Islet of Langerhans (tissue), 1 donor: Measurements from ENCODE around the gene MAS1L.

Experiments
- FAIRE-seq: peaks from one replicate; lab custom pipeline; 2011; peaks lifted over from hg19 to GRCh38; lab: Jason Lieb, UNC

MAS1L gene

DNA sequence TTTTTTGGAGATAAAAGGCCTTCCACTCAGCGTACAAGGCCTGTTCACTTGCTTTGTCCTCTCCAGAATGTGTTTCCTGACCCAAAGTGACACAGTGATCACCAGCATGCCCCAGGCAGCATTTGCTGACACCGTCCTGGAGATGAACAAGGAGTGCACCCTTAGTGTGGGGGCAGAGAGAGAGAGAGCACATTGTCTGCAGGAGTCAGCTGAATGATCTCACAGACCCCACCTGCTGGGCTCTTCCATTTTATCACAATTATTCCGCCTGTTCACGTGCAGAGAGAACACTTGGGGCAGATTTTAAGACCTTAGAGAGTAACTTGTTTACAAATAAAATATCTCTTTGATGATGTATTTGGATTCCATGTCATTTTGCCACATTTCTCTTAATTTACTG is 22.4 kb upstream of the MAS1L start:
- FAIRE-seq: no peak

DNA sequence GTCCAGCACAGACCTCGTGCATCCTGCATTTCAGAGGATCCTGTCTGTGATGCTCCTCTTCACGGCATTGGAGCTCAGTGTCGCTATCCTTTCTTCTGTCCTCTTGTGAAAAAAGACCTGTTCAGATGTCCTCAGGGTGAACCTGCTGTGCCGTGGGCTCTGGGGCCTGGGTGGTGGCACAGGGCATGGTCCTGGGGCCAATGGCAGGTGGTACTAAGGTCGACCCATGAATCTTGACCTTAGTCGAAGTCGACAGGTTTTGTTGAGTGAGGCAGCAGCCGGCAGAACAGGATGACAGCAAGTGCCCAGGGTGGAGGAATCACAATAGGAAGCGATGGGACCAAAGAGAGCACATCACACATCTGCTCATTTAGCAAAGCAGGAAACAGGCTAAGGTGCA is 22.0 kb upstream of the MAS1L start:
- no peak for FAIRE-seq

DNA sequence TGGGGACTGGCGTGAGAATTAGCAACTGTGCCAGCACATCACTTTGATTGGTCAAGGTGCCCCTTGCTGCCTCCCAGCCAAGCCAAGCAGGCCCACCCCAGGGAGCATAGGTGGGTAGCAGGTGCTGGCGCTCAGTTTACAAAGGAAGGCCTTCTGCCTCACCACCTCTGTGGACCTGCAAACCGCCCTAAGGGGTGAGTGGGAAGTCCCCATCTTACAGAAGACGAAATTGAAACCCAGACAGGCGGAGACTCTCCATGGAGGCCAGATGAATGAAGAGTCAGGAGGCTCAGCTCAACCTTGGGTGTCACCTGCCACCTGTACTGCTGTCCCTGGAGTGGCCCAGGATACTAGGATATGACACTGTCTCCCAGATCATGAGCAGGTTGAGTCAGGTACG is 21.5 kb upstream of the MAS1L start:
- no peak for FAIRE-seq

DNA sequence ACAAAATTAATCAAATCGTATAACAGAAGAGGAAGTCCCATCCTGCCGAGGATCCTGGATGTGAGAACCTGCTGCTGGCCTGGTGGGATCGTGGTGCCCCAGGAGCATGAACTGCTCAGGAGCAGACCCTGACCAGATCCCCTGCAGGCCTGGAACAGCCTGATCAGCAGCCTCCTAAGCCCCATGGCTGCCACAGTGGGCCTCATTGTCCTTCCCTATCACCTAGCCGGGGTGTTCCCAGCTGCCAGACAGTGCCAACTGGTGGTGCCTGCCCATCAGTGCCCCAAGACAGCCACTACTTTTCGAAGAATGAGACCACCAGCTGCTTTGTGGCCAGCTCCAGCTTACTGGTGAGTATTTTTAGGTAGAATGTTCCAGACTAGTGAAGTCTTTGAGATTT is 19.6 kb upstream of the MAS1L start:
- no peak for FAIRE-seq

DNA sequence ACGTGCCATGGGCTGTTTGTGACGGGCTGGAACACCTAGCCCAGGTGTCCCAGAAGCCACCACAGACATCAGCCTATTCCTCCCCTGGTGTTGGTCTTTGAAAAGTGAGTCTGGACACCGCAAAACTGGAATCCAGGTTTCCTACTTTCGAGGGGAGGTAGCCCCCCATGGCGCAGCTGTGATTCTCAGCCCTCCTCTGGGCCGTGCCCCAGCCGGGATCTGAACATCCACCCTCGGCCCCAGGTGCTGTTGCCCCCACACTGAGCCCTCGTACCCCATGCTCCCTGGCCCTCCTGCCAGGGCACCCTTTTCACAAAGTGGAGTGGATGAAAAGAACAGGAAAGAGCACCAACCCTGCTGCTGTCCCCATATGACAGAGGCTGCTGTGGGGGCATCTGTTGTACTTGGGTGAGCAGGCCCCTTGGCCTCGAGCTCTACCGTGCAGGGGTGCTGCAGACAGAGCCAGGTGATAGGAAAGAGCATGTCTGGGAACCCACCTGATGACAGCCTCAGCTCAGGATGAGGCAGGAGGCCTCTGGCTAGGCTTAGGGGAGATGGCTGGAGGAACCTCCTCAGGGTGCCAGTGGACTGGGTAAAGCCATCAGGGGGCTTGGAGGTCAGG is 18.8 kb upstream of the MAS1L start:
- no peak for FAIRE-seq

DNA sequence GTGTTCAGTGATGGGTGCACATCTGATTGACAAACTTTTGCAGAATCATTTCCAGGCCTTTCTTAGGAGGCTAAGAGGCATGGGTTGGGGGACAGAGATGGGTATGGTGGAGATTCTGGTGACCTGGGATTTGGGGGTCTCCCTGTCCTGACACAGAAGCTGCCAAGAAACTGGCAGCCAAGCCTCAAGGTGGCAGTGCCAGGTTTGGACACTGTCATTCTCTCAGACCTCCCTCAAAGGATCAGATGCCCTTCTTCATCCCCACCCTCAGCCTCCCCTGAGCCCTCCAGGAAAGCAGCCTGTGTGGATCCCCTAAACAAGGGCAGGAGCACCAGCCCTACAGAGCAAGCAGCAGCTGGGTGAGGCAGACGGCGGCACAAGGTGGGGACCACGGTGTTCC is 18.1 kb upstream of the MAS1L start:
- FAIRE-seq: no peak

DNA sequence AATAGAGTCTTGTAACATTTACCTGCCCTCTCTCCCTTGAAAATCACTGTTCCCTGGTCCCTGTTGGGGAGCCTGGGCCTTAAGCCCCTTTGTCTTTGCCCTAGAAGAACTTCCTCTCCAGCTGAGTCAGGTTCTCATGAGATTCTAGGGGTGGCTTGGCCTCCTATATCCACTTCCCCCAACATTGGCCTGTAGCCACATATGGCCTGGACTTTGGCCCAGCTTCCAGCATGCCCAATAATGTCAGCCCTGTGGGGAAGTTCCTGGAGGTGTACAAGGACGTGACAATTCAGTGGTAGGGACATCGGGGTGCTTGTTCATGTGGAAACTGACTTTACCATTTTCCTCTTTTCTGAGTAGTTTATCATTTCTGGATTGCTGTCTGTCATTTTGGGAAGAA is 17.2 kb upstream of the MAS1L start:
- no peak for FAIRE-seq

DNA sequence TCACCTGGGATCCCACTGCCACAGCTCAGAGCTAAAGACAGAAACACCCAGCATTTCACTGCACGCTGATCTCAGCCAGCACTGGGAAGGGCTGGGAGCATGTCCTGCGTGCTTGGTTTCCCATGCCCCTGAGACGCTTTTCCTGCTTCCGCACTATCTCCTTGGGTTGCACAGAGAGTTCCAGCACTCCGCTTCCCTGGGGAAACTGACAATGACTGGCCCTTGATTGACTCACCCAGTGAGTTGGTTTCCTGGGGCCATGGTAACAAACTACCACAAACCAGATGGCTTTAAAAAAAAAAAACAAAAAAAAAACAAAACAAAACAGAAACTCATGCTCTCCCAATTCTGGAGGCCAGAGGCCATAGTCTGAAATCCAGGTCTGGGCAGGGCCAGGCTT is 14.8 kb upstream of the MAS1L start:
- FAIRE-seq: no peak

DNA sequence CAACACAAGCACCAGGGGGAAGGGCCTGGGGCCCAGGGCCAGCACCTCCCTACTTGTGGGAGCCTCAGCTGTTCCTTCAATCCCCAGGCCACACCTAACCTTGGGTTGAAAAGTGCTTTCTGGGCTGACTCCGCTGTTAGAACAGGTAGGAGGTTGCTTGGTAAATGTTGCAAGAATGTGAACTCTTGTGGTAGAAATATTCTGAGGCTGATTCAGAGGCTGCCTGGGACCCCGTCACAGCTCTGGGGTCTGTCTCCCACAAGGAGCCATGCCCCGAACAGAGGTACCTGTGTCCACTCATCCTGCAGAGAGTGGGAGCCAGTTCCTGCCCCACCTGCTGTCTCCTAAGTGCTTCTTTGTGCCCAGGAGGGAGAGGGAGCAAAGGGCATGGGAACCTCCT is 14.4 kb upstream of the MAS1L start:
- no peak for FAIRE-seq

DNA sequence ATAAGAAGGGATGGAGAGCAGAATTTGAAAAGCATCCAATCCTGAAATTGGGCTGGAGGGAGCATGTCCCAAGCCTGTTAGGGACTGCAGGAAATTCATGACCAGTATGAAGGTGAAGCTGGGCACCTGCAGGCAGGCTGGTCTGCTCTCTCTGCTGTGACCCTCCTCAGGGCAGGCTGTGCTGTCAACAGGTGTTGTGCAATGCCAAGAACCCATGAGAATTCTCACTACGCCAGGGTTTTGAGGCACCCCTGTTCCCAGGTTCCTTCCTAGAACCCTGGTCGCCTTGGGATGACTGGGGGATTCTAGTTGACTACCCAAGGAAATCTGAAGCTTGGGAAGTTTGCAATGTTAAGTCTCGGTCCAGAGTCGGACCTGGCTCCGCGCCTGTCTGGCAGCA is 13.3 kb upstream of the MAS1L start:
- no peak for FAIRE-seq

DNA sequence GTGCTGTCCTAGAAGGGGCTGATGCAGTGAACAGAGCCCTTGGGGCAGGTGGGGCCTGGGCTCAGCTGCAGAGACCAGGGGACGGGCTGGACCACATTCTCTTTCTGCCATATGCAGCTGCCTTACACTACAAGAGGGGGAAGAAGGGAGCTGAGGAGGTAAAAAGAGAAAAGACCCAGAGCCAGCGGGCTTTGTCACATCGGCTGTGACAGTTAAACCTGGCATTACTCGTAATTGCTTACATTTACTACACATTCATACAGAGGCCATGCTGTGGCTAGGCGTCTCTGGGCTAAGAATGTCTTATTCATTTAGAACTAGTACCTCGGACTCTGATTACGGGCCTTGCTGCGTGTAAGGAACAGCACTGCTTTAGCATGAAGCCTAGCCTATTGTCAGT is 12.8 kb upstream of the MAS1L start:
- no peak for FAIRE-seq

DNA sequence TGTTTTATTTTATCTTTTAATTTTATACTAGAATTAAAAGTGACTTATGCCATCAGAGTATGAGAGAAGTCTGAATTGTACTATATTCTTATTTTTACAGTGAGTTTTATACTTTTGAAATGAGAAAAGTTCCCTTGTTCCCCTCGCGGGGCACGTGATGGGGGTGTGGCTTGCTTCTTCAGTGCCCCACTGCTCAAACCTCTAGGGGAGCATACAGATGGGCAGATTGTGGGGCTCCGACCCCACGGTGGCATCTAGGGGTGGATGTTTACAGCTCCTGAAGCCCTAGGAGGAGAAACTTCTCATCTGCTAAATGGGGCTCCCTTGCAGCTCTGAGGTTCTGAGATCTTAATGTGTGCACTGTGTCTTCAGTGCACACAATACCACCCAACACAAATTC is 11.9 kb upstream of the MAS1L start:
- FAIRE-seq: no peak

DNA sequence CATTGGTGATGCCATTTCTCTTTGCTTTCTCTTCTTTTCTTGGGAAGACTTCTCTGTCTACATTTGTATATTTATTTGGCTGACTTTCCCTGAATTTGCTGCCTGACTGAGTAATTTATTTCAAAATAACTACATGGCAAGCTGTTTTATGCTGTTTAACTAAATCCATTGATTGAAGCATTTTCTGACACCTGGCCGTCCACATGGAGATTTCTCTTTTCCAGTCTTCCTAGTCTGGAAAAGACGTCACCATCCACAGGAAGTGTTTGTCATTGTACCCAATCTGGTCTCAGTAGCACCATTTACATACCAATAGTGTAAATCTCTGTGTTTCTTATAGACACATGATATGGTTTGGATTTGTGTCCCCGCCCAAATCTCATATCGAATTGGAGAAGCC is 9.2 kb upstream of the MAS1L start:
- no peak for FAIRE-seq

DNA sequence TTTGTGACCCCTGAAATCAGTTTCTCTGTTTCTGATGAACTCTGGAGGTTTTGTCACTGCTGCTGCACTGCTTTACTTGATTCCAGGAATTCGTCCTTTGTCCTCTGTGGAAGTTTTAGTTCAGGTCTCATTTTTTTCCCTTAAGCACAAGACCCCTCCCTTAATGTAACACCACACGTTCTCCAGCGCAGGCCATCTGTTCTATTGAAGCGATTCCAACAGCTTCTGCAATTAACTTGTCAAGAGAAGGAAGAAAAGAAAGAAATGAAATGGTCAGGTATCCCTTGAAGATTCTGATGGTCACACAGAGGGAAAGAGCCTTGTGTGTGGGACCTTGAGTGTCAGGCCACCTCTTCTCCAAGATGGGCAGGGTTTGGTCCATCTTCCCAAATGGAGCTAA is 7.8 kb upstream of the MAS1L start:
- FAIRE-seq: no peak

DNA sequence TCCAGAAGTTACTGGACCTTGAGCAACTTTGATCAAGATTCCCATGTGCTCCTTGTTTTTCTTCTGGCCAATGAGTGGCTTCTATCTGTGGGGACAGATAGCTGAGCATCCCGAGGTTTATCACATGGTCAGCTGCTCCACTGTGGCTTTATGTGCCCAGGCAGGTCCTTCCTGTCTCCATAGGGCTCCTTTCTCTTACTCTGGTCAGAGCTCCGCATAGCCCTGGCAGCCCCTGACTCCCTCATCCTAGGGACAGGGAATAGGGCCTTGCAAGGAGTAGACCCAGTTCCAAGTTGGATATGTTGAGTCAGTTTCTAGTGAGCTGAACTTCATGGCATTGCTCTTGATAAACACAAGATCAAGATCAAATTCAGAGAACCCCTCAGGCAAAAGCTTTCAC is 6.4 kb upstream of the MAS1L start:
- no peak for FAIRE-seq

DNA sequence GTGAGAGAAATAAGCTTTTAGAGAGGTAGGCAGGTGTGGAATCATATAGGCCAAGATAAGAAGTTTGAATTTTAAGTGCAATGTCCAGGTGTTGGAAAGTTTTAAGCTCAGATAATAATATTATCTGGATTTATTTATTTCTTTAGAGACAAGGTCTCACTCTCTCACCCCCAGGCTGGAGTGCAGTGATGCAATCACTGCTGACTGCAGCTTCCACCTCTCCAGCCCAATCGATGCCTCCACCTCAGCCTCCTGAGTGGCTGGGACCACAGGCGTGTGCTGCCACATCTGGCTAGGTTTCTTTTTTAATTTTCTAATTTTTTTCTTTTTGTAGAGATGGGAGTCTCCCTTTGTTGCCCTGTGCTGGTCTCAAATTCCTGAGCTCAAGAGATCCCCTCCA is 5.5 kb upstream of the MAS1L start:
- FAIRE-seq: no peak

DNA sequence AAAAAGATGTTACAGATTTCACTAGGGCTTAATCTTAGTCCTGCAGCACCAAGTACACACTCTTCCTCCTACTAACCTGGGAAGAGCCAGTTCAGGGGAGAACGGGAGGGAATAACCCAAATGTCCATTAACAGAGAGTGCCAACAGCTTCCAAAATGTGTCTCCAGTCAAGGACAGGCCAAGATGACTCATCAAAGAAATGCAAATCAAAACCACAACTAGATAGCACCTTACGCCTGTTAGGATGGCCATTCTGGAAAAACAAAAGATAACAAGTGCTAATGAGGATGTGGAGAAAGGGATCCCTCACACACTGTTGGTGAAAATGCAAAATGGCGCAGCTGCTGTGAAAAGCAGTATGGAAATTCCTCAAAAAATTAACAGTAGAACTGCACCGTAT is 3.8 kb upstream of the MAS1L start:
- FAIRE-seq: no peak

DNA sequence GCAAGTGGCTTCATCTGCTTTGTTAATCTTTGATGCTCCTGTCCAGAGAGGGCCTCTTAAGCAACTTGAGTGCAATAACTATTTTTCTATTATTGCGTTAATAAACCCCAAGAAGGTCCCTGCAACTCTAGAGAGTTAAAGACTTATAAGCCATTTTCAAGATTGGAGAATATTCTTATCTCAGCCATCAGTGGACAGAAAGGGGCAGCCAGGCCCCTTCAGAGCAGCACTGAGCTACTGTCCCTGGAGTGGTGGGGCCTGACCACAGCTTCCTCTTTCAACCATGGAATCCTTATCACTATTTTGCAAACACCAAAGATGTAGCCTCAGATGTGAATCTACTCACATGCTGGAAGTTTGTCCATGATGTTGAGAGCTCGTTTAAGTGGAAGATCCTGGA is 2.8 kb upstream of the MAS1L start:
- FAIRE-seq: no peak

DNA sequence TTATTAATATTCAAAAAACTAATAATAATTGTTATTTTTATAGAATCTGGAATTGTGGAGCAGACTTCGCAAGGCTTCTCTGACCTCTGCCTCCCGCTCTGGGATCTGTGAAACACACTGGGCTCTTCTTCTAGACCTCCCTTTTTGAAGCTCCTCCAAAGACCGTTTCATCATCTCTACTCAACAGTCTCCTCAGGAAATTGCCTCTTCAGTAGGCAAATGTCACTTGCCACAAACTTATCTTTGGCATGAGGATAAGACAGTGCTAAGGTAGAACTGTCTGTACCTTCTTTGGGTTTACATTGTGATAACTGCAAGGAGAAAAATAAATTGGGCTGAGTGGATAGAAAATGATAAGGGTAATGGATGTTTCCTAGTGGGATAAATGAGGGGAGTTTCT is 2.3 kb upstream of the MAS1L start:
- FAIRE-seq: no peak

DNA sequence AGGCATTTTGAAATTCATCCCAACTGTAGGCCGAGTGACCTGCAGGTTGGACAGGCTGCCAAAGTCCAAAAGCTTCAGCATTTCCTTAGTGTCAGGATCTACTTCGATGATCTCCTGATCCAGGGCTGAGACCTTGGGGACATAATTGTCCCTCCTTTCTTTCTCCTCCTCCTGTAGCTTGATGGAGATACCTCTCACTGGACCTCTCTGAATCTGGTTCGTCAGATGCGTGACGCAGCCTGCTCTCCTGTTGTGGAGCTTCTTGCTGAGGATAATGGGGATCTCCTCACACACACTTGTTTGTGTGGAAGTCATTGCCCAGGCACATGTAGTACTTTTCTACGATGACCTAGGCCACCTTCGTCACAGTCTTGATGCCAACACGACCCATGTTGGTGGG is 1.5 kb upstream of the MAS1L start:
- FAIRE-seq: no peak

DNA sequence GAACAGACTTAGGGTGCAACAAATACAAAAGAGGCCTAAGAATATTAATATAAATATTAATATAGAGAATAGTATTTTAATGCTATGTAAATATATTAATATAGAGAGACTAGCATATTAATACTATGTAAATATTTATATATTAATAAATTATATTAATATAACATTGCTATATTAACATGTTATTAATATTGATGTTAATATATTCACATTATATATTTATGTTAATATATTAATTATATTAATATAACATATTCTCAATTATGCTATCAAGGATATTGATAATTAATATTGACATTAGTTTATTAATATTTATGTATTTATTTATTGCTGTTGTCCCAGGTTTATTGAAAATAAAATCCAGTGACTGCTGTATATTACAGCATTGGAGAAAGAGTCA is 1.1 kb upstream of the MAS1L start:
- FAIRE-seq: no peak

DNA sequence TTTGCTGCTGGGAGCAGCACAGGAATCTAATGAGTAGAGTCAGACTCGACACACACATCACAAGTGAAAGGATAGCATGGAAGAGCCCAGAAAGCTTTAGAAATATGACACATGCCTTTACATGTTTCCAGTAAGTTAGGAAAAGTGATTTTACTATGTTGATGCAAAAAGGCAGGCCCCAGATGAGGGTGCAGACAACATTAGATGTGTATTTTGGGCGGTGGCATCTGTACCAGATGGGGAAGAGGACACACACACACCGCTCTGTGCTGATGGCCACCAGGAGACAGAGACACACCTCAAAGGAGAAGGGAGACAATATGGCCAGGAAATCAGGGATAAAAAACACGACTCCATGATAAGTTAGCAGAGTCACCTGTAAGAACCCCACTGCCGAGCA is 625 bp downstream of the MAS1L start:
- FAIRE-seq: no peak

DNA sequence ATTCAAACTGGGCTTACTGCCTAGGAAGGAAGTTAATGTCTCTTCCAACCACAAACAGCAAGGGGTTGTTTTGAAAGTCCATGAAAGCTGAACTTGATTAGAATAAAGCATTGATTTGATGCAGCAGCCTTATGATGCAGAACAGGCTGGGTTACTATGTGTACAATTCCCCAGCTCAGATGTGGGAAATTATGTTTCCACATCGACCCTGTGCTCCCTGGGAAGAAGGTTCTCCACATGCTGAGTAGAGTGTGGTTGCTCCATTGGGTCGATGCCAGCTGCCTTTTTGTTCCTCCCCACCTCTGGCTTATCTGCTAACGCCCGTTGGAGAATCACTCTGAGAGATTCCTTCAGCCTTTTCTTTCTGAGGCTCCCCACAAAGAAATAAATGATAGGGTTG is 1.2 kb downstream of the MAS1L start:
- no peak for FAIRE-seq

DNA sequence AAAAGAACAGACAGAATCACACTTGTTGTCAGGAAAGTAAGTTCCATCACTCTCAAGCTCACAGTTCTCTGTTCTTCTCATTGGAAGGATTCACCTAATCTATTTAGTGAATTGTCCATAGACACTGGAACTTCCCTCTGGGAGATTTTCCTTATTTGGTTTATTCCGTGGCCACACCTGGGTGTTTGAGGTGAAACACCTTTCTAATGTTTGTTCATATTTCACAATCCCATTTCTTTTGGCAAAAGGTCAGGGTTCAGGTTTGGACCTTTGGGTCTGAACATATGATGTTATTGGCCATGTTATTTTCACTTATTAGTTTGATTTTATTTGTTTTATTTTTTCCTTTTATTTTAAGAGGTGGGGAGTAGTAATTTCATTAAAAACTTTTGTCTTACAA is 4.0 kb downstream of the MAS1L start:
- no peak for FAIRE-seq

DNA sequence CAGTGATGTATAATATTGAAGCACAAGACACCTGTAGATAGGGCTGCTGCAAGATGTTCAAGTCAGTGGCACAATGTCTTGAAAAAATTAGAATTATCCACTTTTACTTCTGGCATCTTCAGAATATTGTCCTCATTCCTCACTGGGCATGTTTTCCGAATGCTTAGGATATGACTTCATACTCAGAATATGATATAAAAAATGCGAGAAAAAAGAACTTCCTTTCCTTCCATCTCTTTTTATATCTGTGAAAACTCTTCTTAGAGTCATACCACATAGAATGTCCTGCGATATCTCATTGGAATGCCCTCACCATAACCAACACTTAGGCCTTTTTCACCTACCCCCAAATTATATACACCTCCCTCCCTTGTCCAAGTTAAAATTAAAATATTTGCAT is 4.6 kb downstream of the MAS1L start:
- no peak for FAIRE-seq
